ENCODE measurements around the gene METTL5. TPM values are rescaled to one million over a fixed set of nuclear protein-coding genes. Genes with fewer than 3 reads are reported as not detected.

METTL5 gene
- total RNA-seq, 1 donor from 2014 or later, result 39.5 TPM

- FAIRE-seq (no peak), DNase-seq (ENCODE audit: low spot score in 2 of 2) (no peak)
Observed at GRCh38 chr2:169796441-169796840, 28.3 kb downstream of the METTL5 start.

GRCh38 chr2:169795181-169795580 lies 29.5 kb downstream of the METTL5 start:
- no peak for DNase-seq (ENCODE audit: low spot score in 2 of 2)
- FAIRE-seq, result no peak

- DNase-seq (ENCODE audit: low spot score in 2 of 2), result no peak
- FAIRE-seq, result no peak
Observed at GRCh38 chr2:169790581-169790980, 34.1 kb downstream of the METTL5 start.

- DNase-seq (ENCODE audit: low spot score in 2 of 2), result no peak
- no peak for FAIRE-seq
Observed at GRCh38 chr2:169782513-169782912, 42.2 kb downstream of the METTL5 start.

GRCh38 chr2:169781249-169782013 lies 43.3 kb downstream of the METTL5 start:
- FAIRE-seq, result no peak

GRCh38 chr2:169778446-169778845 lies 46.3 kb downstream of the METTL5 start:
- FAIRE-seq, result no peak

More at GRCh38 chr2:169781249-169782013, 43.3 kb downstream of the METTL5 start:
- DNase-seq (ENCODE audit: low spot score in 2 of 2), result no peak

GRCh38 chr2:169776252-169776761 lies 48.4 kb downstream of the METTL5 start:
- FAIRE-seq (no peak), DNase-seq (ENCODE audit: low spot score in 2 of 2) (no peak)

More at GRCh38 chr2:169778446-169778845, 46.3 kb downstream of the METTL5 start:
- no peak for DNase-seq (ENCODE audit: low spot score in 2 of 2)

- FAIRE-seq (no peak), DNase-seq (ENCODE audit: low spot score in 2 of 2) (no peak)
Observed at GRCh38 chr2:169775765-169776164, 48.9 kb downstream of the METTL5 start.

- FAIRE-seq (no peak), DNase-seq (ENCODE audit: low spot score in 2 of 2) (no peak)
Observed at GRCh38 chr2:169775354-169775753, 49.4 kb downstream of the METTL5 start.

- FAIRE-seq, result no peak
- DNase-seq (ENCODE audit: low spot score in 2 of 2), result no peak
Observed at GRCh38 chr2:169772651-169773050, 52.1 kb downstream of the METTL5 start.

- no peak for FAIRE-seq
Observed at GRCh38 chr2:169771612-169772011, 53.1 kb downstream of the METTL5 start.

GRCh38 chr2:169771021-169771420 lies 53.7 kb downstream of the METTL5 start:
- FAIRE-seq (no peak), DNase-seq (ENCODE audit: low spot score in 2 of 2) (no peak)

More at GRCh38 chr2:169771612-169772011, 53.1 kb downstream of the METTL5 start:
- DNase-seq (ENCODE audit: low spot score in 2 of 2), result no peak

- DNase-seq (ENCODE audit: low spot score in 2 of 2), result peak in 1 of 2 donors; percentile 24
- FAIRE-seq, result no peak
Observed at GRCh38 chr2:169768262-169768995, 56.3 kb downstream of the METTL5 start.

- DNase-seq (ENCODE audit: low spot score in 2 of 2) (peak; percentile 65), FAIRE-seq (no peak)
Observed at GRCh38 chr2:169767243-169767888, 57.3 kb downstream of the METTL5 start.

GRCh38 chr2:169765523-169765922 lies 59.2 kb downstream of the METTL5 start:
- FAIRE-seq, result no peak
- no peak for DNase-seq (ENCODE audit: low spot score in 2 of 2)

- no peak for DNase-seq (ENCODE audit: low spot score in 2 of 2)
- FAIRE-seq, result no peak
Observed at GRCh38 chr2:169761970-169762292, 62.8 kb downstream of the METTL5 start.

Other genes starting within 250 kb of the METTL5 start
- 43.6 TPM for gene PPIG, start 240.6 kb downstream of the METTL5 start, total RNA-seq
- gene CFAP210, start 130.5 kb downstream of the METTL5 start, total RNA-seq, result 5.3 TPM
- 11.8 TPM for gene PHOSPHO2, start 130.4 kb downstream of the METTL5 start, total RNA-seq
- gene KLHL23, start 91.1 kb downstream of the METTL5 start, total RNA-seq, result 153 TPM
- gene SSB, start 26.0 kb downstream of the METTL5 start, total RNA-seq, result 89.3 TPM
- 109 TPM for gene UBR3, start 2.5 kb upstream of the METTL5 start, total RNA-seq